Stimulated activated naive CD4-positive, alpha-beta T cell treated with Interleukin-2 at 50 U/mL for 16 hours (primary cell): Measurements from ENCODE around the gene SETD1B.
A peak's percentile ranks its signal among the peaks of the same experiment; 100 is the strongest.

Experiments used
- DNase-seq: peaks from one replicate; lab custom pipeline; 2025; lab: John Stamatoyannopoulos, UW

SETD1B gene

DNA sequence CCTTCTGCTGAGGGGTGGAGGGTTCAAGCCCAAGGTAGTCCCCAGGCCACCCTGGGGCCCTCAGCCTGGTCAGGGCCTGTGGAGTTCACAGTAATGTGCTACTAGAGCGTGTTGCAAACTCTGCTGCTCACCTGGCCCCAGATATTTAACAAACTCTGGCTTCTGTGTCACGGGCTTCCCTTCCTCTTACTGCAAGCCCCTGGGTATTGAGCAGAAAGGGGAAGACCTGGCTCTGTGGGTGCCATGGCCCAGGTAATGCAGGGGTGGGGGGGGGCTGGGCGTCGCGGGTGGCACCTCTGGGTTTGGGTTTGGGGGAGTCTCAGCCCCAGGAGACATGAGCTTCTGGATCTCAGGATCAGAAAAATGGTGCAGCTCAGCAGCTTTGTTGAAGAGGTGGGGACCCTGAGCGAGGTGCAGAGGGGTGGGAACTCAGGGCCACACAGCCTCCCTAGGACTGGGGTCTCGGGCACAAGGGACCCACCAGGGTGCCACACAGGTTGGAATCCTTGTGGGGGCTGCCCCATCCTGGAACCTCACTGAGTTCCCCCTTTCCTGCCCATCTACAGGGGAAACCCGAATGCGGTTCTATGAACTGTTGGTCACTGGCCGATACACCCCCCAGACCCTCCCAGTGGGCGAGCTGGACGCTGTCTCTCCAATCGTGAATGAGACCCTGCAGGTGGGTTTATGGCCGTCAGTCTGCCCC lies 4.0 kb downstream of the SETD1B start:
- no peak for DNase-seq

- DNase-seq = no peak
These were observed 4.8 kb downstream of the SETD1B start for GRCh38 chr12:121808623-121809022.

DNA sequence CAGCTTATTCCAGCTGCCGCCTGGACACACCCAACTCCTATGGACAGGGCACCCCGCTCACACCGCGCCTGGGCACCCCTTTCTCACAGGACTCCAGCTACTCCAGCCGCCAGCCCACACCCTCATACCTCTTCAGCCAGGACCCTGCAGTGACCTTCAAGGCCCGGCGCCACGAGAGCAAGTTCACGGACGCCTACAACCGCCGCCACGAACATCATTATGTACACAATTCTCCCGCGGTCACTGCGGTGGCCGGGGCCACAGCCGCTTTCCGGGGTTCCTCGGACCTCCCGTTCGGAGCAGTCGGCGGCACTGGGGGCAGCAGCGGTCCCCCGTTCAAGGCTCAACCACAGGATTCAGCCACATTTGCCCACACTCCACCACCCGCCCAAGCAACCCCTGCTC lies 5.9 kb downstream of the SETD1B start:
- DNase-seq = no peak

DNA sequence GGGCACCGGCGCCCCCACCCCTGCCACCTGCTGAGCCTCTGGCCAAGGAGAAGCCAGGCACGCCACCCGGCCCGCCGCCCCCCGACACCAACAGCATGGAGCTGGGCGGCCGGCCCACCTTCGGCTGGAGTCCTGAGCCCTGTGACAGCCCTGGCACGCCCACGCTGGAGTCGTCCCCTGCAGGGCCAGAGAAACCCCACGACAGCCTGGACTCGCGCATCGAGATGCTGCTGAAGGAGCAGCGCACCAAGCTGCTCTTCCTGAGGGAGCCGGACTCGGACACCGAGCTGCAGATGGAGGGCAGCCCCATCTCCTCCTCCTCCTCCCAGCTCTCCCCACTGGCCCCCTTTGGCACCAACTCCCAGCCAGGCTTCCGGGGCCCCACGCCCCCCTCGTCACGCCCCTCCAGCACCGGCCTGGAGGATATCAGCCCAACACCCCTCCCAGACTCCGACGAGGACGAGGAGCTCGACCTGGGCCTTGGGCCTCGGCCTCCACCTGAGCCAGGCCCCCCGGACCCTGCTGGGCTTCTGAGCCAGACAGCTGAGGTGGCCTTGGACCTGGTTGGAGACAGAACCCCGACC lies 6.5 kb downstream of the SETD1B start:
- no peak for DNase-seq

GRCh38 chr12:121810833-121811433 lies 7.1 kb downstream of the SETD1B start:
- DNase-seq = no peak

GRCh38 chr12:121811434-121812319 lies 7.9 kb downstream of the SETD1B start:
- DNase-seq = peak; percentile 32

DNA sequence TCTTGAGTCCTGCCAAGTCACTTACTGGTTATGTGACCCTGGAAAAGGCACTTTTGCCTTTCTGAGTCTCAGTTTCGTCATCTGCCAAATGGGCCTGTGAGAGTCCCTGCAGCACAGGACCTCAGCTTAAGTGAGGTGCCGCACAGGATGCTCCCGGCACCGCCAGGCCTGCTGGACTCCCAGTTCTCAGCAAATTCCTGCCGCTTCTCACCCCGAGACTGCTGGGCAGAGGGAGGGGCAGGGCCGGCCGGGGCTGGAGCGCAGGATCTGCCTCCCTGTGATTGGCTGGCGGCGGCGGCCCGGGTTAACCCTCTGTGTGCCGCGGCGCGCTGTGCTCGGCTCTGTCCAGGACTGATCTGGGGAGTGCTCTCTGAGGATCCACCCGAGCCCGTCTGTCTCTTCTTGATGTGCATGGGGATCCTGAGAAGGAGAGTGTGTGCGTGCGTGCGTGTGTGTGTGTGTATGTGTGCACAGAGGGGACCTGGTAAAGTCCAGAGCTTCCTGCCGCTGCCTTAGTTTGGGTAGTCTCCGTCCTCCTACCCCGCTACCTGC lies 8.6 kb downstream of the SETD1B start:
- DNase-seq = peak; percentile 26

- no peak for DNase-seq
These were observed 9.4 kb downstream of the SETD1B start for GRCh38 chr12:121812921-121813896.

- no peak for DNase-seq
These were observed 10.1 kb downstream of the SETD1B start for GRCh38 chr12:121813951-121814350.

- DNase-seq = no peak
These were observed 10.8 kb downstream of the SETD1B start for GRCh38 chr12:121814429-121815119.

GRCh38 chr12:121815263-121815662 lies 11.5 kb downstream of the SETD1B start:
- no peak for DNase-seq

DNA sequence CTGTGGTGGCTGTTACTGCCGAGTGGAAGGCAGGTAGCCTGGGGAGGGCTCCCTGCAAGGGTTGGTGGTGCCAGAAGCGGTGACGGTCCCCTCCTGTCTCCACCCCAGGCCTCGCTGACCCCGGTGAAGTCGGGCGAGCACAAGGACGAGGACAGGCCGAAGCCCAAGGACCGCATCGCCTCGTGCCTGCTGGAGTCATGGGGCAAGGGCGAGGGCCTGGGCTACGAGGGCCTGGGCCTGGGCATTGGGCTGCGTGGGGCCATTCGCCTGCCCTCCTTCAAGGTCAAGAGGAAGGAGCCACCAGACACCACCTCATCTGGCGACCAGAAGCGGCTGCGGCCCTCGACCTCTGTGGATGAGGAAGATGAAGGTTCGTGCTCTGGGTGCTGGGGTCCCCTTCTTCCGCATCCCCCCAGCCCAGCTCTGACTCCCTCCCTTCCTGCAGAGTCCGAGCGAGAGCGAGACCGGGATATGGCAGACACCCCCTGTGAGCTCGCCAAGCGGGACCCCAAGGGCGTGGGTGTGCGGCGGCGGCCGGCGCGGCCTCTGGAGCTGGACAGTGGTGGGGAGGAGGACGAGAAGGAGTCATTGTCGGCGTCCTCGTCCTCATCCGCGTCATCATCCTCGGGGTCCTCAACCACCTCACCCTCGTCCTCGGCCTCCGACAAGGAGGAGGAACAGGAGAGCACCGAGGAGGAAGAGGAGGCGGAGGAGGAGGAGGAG lies 13.3 kb downstream of the SETD1B start:
- DNase-seq = no peak

- DNase-seq = no peak
These were observed 13.8 kb downstream of the SETD1B start for GRCh38 chr12:121817648-121818043.

GRCh38 chr12:121819212-121819949 lies 15.6 kb downstream of the SETD1B start:
- DNase-seq = no peak

- no peak for DNase-seq
These were observed 16.2 kb downstream of the SETD1B start for GRCh38 chr12:121820056-121820455.

- DNase-seq = no peak
These were observed 18.7 kb downstream of the SETD1B start for GRCh38 chr12:121822393-121823100.

DNA sequence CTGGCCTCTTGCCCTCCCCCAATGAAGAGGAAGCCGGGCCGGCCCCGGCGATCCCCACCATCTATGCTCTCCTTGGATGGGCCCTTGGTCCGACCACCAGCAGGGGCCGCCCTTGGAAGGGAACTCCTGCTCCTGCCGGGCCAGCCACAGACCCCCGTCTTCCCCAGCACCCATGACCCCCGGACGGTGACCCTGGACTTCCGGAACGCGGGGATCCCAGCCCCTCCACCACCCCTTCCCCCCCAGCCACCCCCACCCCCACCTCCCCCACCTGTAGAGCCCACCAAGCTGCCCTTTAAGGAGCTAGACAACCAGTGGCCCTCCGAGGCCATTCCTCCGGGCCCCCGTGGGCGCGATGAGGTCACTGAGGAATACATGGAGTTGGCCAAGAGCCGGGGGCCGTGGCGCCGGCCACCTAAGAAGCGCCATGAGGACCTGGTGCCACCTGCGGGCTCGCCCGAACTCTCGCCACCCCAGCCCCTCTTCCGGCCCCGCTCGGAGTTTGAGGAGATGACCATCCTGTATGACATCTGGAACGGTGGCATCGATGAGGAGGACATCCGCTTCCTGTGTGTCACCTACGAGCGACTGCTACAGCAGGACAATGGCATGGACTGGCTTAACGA lies 19.4 kb downstream of the SETD1B start:
- DNase-seq = no peak

- no peak for DNase-seq
These were observed 19.9 kb downstream of the SETD1B start for GRCh38 chr12:121823727-121824115.
